Brain microvascular endothelial cell (primary cell): ENCODE measurements around the gene VPS41.
A peak's percentile ranks its signal among the peaks of the same experiment; 100 is the strongest.

Experiments
- DNase-seq: peaks from one replicate; pipeline ENCODE4 v3.0.0-alpha.2; 2020
- H3K27ac ChIP-seq: fragments of 250-450 bp; sonication (Bioruptor Pico); 2 replicates; pipeline ENCODE4 v1.5.1; 2020; ENCODE audit warnings: mild to moderate bottlenecking, moderate library complexity
- H3K27me3 ChIP-seq: fragments of 250-450 bp; sonication (Bioruptor Pico); replicated peaks from 2 replicates; pipeline ENCODE4 v1.5.1; 2020; ENCODE audit warnings: mild to moderate bottlenecking
- H3K36me3 ChIP-seq: fragments of 250-450 bp; sonication (Bioruptor Pico); replicated peaks from 2 replicates; pipeline ENCODE4 v1.5.1; 2020; ENCODE audit warnings: mild to moderate bottlenecking
- H3K4me3 ChIP-seq: 2 replicates; pipeline ENCODE4 v1.5.1; 2011; ENCODE audit warnings: low read depth, mild to moderate bottlenecking, control low read depth, low read length, moderate library complexity
- in situ Hi-C: cut with HindIII; loops from 2 replicates; pipeline ENCODE4 v1.10.0; 2017; ENCODE audit warnings: low sequenced_read_pairs, low pct_ligation_motif_present
- TF ChIP-seq, protein P1 (sequence below): IDR thresholded peaks from 2 replicates; pipeline ENCODE4 v1.5.1; 2011; ENCODE audit warnings: low read depth, mild to moderate bottlenecking, moderate library complexity, low read length, control low read depth, inconsistent platforms; ENCODE audit errors: missing control alignments

VPS41 gene

DNA sequence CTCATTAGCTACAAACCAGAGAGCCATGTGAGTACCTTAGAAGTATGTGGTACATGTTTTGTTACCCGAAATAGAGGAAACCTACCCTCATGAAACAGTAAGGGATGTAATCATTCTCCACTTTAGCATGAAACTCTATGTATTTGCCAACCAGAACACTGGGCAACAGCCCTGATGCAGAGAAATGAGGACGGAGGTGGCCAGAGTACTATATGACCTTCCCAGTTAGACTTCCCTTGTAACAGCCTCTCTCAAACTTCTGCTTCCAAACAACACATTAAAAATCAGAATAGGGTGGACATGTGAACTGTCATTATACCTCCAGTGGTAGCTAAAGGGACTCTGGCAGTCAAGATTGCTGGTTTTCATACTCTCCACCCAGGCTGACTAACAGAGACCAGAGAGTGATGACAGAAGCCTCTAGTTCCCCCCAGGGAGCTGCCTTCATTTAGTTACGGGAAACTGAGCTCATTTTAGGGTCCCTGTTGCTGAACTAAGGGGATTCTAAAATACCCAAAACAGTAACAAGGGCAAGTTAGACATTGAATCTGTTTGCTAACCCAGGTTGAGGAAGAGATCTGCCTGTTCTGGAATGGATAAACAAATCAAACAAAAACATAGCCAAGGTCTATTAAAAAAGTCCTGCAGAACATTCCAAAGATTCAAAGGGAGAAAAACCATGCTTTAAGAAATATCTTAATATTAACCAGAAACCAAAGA, 83.1 kb downstream of the VPS41 start:
- TF ChIP-seq, protein P1, sequence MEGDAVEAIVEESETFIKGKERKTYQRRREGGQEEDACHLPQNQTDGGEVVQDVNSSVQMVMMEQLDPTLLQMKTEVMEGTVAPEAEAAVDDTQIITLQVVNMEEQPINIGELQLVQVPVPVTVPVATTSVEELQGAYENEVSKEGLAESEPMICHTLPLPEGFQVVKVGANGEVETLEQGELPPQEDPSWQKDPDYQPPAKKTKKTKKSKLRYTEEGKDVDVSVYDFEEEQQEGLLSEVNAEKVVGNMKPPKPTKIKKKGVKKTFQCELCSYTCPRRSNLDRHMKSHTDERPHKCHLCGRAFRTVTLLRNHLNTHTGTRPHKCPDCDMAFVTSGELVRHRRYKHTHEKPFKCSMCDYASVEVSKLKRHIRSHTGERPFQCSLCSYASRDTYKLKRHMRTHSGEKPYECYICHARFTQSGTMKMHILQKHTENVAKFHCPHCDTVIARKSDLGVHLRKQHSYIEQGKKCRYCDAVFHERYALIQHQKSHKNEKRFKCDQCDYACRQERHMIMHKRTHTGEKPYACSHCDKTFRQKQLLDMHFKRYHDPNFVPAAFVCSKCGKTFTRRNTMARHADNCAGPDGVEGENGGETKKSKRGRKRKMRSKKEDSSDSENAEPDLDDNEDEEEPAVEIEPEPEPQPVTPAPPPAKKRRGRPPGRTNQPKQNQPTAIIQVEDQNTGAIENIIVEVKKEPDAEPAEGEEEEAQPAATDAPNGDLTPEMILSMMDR: no peak
- no peaks in the 10 kb centered on the region for H3K27me3 ChIP-seq
- peak; percentile 18 for DNase-seq
- H3K27ac ChIP-seq: no peak overlapping the region
- in situ Hi-C loops: no loop called here
- no peak overlapping the region for H3K4me3 ChIP-seq
- H3K36me3 ChIP-seq: no peaks in the 10 kb centered on the region

DNA sequence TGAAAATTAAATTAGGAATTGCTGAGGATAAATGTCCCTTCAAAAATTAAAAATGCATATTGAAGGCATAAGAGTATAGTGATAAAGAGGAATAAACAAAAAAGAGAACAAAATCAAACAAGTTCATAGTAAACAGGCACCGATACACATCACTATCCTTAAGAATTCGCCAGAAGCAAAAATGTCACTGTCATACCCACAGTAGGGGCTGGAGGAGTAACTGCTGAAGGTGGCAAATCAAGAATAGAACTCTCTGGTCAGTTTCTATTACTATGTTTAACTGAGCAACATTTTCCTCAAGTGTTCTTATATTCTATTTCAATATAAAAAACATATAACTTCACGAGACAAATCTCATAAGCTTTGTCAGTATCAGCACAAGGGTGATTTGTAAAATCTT, 84.0 kb downstream of the VPS41 start:
- in situ Hi-C loops: no loop called here

DNA sequence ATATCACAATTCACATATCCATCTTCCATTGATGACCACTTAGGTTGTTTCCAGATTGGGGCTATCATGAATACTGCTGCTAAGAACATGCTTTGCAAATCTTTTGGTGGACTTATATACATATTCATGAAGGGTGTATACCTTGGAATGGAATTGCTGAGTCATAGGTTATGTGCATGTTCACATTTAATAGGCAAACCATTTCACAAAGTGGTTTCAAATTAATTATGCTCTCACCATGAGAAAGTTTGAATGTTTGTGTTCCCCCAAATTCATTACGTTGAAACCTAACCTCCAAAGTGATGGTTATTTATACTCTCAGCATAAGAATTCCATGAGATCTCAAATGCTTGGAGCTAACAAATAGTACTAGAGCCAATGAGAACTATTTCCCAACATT, 86.4 kb downstream of the VPS41 start:
- in situ Hi-C loops: no loop called here
- Histone ChIP-seq H3K27ac (no peak overlapping the region), H3K4me3 (no peak overlapping the region), H3K36me3 (no peaks in the 10 kb centered on the region), H3K27me3 (no peaks in the 10 kb centered on the region)
- TF ChIP-seq, protein P1: no peak
- no peak for DNase-seq

More for the DNA sequence above, 84.0 kb downstream of the VPS41 start:
- no peak overlapping the region for H3K27ac ChIP-seq
- no peak overlapping the region for H3K4me3 ChIP-seq
- DNase-seq: no peak
- H3K27me3 ChIP-seq: no peaks in the 10 kb centered on the region
- TF ChIP-seq, protein P1: no peak
- no peaks in the 10 kb centered on the region for H3K36me3 ChIP-seq

DNA sequence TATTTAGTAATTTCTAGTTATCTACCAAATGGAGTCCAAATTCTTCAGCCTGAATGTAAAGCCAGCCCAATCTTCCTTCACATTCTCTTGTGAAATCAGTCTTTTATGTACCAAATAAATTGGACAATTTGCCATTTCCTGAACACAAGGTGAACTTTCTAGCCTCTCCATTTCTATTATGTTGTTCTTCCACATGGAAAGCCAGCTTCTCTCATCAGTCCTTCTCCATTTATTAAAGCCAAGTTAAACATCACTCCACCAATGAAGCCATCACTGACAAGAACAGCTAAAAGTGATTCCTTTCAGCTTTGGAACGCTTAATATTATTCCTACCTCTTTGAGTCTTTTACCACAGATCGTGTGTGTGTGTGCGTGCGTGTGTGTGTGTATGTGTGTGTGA, 88.4 kb downstream of the VPS41 start:
- Histone ChIP-seq H3K27me3 (no peaks in the 10 kb centered on the region), H3K36me3 (peaks cover 2% of the 10 kb centered on the region)

DNA sequence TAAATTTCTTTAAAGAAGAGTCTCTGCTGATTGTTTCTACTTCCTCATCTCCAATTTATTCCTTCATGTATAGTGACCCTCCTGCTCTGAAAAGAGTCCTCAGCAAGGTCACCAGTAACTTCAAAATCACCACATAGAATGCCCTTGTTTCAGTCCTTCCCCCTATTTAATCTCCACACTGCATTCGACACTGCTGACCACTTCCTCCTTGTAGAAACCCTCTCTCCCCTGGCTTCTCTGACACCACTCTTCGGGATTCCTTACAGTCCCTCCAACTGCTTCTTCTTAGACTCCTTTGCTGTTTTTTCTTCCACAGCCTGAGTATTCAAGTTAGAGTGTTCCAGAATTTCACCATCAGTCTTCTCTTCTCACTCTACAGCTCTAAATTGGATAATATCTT, 89.5 kb downstream of the VPS41 start:
- TF ChIP-seq, protein P1: no peak
- in situ Hi-C loops: no loop called here
- no peaks in the 10 kb centered on the region for H3K27me3 ChIP-seq
- H3K36me3 ChIP-seq: peaks cover 2% of the 10 kb centered on the region
- no peak overlapping the region for H3K4me3 ChIP-seq
- no peak overlapping the region for H3K27ac ChIP-seq
- no peak for DNase-seq

More for the DNA sequence above, 88.4 kb downstream of the VPS41 start:
- no peak for DNase-seq
- Histone ChIP-seq H3K4me3 (no peak overlapping the region), H3K27ac (no peak overlapping the region)
- TF ChIP-seq, protein P1: no peak
- in situ Hi-C loops: no loop called here

DNA sequence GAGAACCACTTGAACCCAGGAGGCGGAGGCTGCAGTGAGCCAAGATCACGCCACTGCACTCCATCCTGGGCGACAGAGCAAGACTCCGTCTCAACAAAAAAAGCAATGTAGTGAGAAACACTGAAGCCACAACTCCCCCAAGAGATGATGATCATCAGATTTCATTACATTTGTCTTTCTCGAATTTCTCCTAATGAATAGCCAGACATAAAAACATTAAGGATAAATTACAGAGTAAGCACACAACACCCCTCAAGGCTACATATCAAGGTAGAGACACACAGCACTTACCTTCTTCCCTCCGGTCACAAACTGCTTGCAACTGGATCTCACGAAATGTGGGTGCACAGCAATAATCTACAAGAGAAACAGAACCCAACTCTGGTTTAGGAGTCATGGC, 91.5 kb downstream of the VPS41 start:
- TF ChIP-seq, protein P1: no peak
- peaks cover 2% of the 10 kb centered on the region for H3K36me3 ChIP-seq
- in situ Hi-C loops: no loop called here
- no peak overlapping the region for H3K4me3 ChIP-seq
- H3K27ac ChIP-seq: no peak overlapping the region
- no peaks in the 10 kb centered on the region for H3K27me3 ChIP-seq
- DNase-seq: no peak
